ES-I3 (cell line): Measurements from ENCODE around the gene RAD51AP2.

Experiments
- H3K36me3 ChIP-seq: 2 replicates; pipeline ENCODE4 v1.6.1; 2013; ENCODE audit warnings: mild to moderate bottlenecking, low read length, control low read depth, moderate library complexity; ENCODE audit not compliant: insufficient read depth
- H3K4me1 ChIP-seq: 2 replicates; pipeline ENCODE4 v1.6.1; 2013; ENCODE audit warnings: mild to moderate bottlenecking, control low read depth, low read length; ENCODE audit not compliant: insufficient read depth
- H3K9ac ChIP-seq: 2 replicates; pipeline ENCODE4 v1.6.1; 2013; ENCODE audit warnings: low read depth, mild to moderate bottlenecking, low read length, moderate library complexity
- H3K9me3 ChIP-seq: 2 replicates; pipeline ENCODE4 v1.6.1; 2013; ENCODE audit warnings: mild to moderate bottlenecking, low read length, moderate library complexity; ENCODE audit not compliant: control insufficient read depth, insufficient read depth

Gene RAD51AP2

DNA sequence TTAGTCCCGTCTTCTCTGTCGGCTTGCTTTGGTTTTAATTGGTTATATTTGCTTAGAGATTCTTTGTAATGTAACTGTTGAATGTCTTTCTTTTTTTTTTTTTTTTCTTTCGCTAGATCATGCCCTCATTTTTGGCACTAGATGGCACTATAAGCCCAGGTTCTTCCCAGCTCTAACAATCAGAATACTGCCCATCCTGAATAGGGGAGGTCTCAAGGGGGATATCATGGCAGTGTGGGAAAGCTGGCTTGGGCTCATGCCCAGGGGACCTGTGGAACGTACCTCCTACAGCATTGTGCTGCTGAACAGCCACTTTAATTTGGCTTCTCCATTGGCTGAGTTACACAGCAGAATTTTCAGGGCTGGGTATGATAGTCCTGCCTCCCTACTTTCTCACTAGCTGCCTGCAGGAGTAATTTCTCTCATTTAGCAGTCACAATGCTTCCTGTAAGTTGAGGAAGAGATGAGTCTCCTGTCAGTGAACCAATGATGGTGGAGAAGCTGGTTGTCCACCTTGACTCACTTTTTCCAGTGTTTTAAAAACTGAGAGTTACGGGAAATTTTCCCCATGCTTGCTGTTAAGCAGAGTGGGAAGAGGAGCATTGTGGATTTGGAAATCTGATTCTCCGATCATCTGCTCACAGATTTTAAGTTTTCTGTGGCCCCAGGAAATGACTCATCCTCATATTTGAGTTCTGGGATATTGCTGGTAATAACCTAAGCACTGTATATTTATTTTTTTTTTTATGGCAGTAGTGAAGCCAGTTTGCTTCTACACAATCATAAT is 47.2 kb downstream of the RAD51AP2 start:
- no peak overlapping the region for H3K9ac ChIP-seq
- no peaks in the 10 kb centered on the region for H3K36me3 ChIP-seq

DNA sequence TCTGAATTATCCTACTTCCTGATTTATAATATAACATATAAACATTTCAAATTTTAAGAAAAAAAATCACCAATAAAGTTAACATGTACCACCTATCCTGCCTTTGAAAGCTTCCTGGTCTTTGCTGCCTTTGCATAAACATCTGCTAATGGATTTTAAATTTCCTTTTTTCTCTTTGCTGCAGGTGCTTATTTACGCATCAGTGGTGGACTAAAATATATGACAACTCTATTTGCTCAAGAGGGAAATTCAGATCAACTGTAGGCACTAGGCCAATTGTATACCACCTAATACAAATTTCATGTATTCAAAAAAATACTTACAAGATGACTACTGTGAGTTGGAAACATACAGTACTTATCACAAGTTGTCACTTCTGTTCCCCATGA is 57.2 kb downstream of the RAD51AP2 start:
- Histone ChIP-seq H3K4me1 (no peaks in the 10 kb centered on the region), H3K36me3 (no peaks in the 10 kb centered on the region), H3K9me3 (no peaks in the 10 kb centered on the region)

More for the DNA sequence above, 47.2 kb downstream of the RAD51AP2 start:
- Histone ChIP-seq H3K4me1 (peaks cover 5% of the 10 kb centered on the region), H3K9me3 (peaks cover 13% of the 10 kb centered on the region)

More for the DNA sequence above, 57.2 kb downstream of the RAD51AP2 start:
- no peak overlapping the region for H3K9ac ChIP-seq
